Gastroesophageal sphincter (tissue), 4 donors: ENCODE results near the gene ZNF273. TPM values are rescaled to one million over a fixed set of nuclear protein-coding genes. Genes with fewer than 3 reads are reported as not detected.
A peak's percentile ranks its signal among the peaks of the same experiment; 100 is the strongest.
"Not testable (repeated sequence)": the region's sequence is repeated elsewhere in the genome, so short reads cannot be mapped to it uniquely, and the experiment has no call there.

Experiments
- ATAC-seq: fragments of 150-250 bp; one replicate; pipeline ENCODE4 v1.9.1; 2016; ENCODE audit warnings: mild to moderate bottlenecking, moderate library complexity
- H3K27ac ChIP-seq, 4 donors: fragments of 200-600 bp; sonication (generic) in 3 of 4; 1 replicate in 3 of 4; 2 replicates in 1 of 4; pipeline ENCODE4 v1.5.1; 2016 to 2019
- H3K27me3 ChIP-seq: fragments of 200-600 bp; sonication (generic); one replicate; pipeline ENCODE4 v1.5.1; 2019
- H3K36me3 ChIP-seq, 2 donors: fragments of 200-600 bp; sonication (generic); one replicate each; pipeline ENCODE4 v1.5.1; 2019; ENCODE audit warnings: control low read depth in 1 of 2
- H3K4me1 ChIP-seq, 3 donors: fragments of 200-600 bp; sonication (generic); 1 replicate in 2 of 3; 2 replicates in 1 of 3; pipeline ENCODE4 v1.5.1; 2016 to 2019; ENCODE audit warnings: control low read depth in 2 of 3
- H3K4me3 ChIP-seq, 2 donors: fragments of 200-600 bp; sonication (generic); one replicate each; pipeline ENCODE4 v1.5.1; 2019; ENCODE audit warnings: mild to moderate bottlenecking in 1 of 2, moderate library complexity in 1 of 2
- H3K9me3 ChIP-seq, 3 donors: fragments of 200-600 bp; sonication (generic); one replicate each; pipeline ENCODE4 v1.5.1; 2017 to 2019; ENCODE audit warnings: control low read depth in 2 of 3
- EP300 ChIP-seq: sonication (generic); formaldehyde crosslinking; IDR thresholded peaks from one replicate; pipeline ENCODE4 v1.6.1; 2017; ENCODE audit warnings: antibody characterized with exemption, mild to moderate bottlenecking
- POLR2A ChIP-seq, 2 donors: fragments of 450-650 bp; IDR thresholded peaks; one replicate each; pipeline ENCODE4 v1.6.1; 2017; ENCODE audit warnings: antibody characterized with exemption in 2 of 2, mild to moderate bottlenecking in 2 of 2, moderate library complexity in 1 of 2
- POLR2AphosphoS5 ChIP-seq: sonication (generic); formaldehyde crosslinking; IDR thresholded peaks from one replicate; pipeline ENCODE4 v1.6.1; 2017; ENCODE audit warnings: antibody characterized with exemption
- WGBS, 2 donors: methylation state at CpG; one replicate each; pipeline ENCODE4 v1.1.5; 2018; ENCODE audit warnings: low coverage in 1 of 2; 5-methylcytosine and 5-hydroxymethylcytosine counted together
- total RNA-seq, 4 donors: library from RNA; depleted of rRNA; stranded (reverse); fragments of >200 nt; gene quantifications; one replicate each; pipeline ENCODE4 v1.1.0, GENCODE V29; 2016
- TF ChIP-seq, protein P1 (sequence below), 4 experiments: fragments of 200-600 bp in 2 of 4; fragments of 450-650 bp in 2 of 4; sonication (generic) in 1 of 4; IDR thresholded peaks; one replicate each; pipeline ENCODE4 v1.5.1; 2017 to 2019; ENCODE audit warnings: antibody characterized with exemption in 4 of 4, mild to moderate bottlenecking in 2 of 4, moderate library complexity in 2 of 4

ZNF273 gene
- total RNA-seq, 4 donors from 2014 or later = 3.0 to 7.8 (median 4.1) TPM

DNA sequence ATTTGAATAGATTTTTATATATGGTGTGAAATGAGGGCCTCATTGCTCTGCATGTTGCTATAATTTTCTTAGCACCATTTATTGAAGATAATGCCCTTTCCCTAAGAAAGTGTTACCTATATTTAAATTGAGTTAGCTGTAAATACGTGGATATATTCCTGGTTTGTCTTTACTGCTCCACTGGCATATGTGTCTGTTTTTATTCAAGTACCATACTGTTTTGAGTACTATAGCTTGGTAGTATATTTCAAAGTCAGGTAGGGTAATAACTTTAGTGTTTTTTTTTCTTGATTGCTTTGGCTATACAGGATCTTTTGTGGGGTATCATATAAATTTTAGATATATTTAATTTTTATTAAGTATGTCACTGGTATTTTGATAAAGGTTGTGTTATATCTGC, 31.4 kb downstream of the ZNF273 start:
- WGBS, 2 donors = 89 to 94% methylated on average over 1 of the region's 1 CpG
- no peaks in the 10 kb centered on the region for H3K36me3 ChIP-seq
- no peak for ATAC-seq
- no peaks in the 10 kb centered on the region for H3K27me3 ChIP-seq
- peaks cover 0 to 11% (median 0%) of the 10 kb centered on the region in 3 donors for H3K9me3 ChIP-seq
- no peak overlapping the region for H3K27ac ChIP-seq
- H3K4me1 ChIP-seq = no peaks in the 10 kb centered on the region
- no peak overlapping the region for H3K4me3 ChIP-seq
- TF ChIP-seq POLR2AphosphoS5 (no peak), EP300 (no peak), POLR2A (IDR thresholded peaks at IDR 0.05) (no peak)
- TF ChIP-seq, protein P1, sequence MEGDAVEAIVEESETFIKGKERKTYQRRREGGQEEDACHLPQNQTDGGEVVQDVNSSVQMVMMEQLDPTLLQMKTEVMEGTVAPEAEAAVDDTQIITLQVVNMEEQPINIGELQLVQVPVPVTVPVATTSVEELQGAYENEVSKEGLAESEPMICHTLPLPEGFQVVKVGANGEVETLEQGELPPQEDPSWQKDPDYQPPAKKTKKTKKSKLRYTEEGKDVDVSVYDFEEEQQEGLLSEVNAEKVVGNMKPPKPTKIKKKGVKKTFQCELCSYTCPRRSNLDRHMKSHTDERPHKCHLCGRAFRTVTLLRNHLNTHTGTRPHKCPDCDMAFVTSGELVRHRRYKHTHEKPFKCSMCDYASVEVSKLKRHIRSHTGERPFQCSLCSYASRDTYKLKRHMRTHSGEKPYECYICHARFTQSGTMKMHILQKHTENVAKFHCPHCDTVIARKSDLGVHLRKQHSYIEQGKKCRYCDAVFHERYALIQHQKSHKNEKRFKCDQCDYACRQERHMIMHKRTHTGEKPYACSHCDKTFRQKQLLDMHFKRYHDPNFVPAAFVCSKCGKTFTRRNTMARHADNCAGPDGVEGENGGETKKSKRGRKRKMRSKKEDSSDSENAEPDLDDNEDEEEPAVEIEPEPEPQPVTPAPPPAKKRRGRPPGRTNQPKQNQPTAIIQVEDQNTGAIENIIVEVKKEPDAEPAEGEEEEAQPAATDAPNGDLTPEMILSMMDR (IDR thresholded peaks at IDR 0.05) = no peak

DNA sequence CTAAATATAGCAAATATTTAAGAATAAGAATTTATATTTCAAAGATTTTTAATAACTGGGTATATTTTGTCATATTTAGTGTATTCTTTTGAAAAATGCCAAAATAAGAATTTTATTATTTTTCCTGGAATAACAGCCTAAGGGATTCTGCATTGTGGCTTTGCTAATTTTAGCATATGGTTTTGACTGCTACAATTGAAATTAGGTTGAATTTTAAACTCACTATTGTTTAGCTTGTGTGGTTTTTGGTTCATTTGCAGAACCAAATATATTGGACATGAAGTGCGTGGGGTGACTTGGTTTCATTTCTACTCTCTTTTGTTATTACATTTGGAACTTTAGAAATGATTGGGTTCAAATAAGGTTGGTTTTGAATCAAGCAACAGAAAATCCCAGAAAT, 35.5 kb downstream of the ZNF273 start:
- H3K27me3 ChIP-seq = peaks cover 4% of the 10 kb centered on the region

DNA sequence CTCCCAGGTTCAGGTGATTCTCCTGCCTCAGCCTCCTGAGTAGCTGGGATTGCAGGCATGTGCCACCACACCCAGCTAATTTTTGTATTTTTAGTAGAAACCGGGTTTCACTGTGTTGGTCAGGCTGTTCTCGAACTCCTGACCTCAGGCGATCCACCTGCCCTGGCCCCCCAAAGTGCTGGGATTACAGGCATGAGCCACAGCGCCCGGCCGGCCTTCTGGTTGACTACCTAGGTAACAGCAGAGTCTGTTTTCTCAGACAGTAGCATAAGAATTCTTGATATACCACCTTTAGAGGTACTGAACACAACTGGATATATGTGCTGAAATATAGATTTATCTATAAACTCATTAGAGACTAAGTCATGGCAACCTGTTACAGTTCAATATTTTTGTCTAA, 36.9 kb downstream of the ZNF273 start:
- not testable (repeated sequence) for H3K27ac ChIP-seq, H3K9me3 ChIP-seq, H3K4me3 ChIP-seq, H3K36me3 ChIP-seq, H3K4me1 ChIP-seq, ATAC-seq
- H3K27me3 ChIP-seq = peaks cover 10% of the 10 kb centered on the region
- WGBS, 2 donors = no CpG with 5 or more reads among the region's 6 CpGs

More for the DNA sequence above, 35.5 kb downstream of the ZNF273 start:
- ATAC-seq = no peak
- H3K4me1 ChIP-seq = no peaks in the 10 kb centered on the region
- H3K9me3 ChIP-seq = peaks cover 0 to 11% (median 0%) of the 10 kb centered on the region in 3 donors
- no peak overlapping the region for H3K27ac ChIP-seq
- no peak overlapping the region for H3K4me3 ChIP-seq
- TF ChIP-seq, protein P1 (IDR thresholded peaks at IDR 0.05) = no peak
- TF ChIP-seq POLR2AphosphoS5 (no peak), EP300 (no peak)
- 95 to 100% methylated on average over 1 of the region's 1 CpG for WGBS, 2 donors
- no peaks in the 10 kb centered on the region for H3K36me3 ChIP-seq

- not testable (repeated sequence) for H3K4me3 ChIP-seq, H3K9me3 ChIP-seq, H3K27ac ChIP-seq, H3K36me3 ChIP-seq, ATAC-seq
- WGBS, 2 donors = 74 to 89% methylated on average over 3 of the region's 5 CpGs
- Histone ChIP-seq H3K4me1 (peaks cover 5 to 13% (median 7%) of the 10 kb centered on the region in 3 donors), H3K27me3 (peaks cover 51% of the 10 kb centered on the region)
These were observed 41.8 kb downstream of the ZNF273 start for GRCh38 chr7:64944667-64945502.

DNA sequence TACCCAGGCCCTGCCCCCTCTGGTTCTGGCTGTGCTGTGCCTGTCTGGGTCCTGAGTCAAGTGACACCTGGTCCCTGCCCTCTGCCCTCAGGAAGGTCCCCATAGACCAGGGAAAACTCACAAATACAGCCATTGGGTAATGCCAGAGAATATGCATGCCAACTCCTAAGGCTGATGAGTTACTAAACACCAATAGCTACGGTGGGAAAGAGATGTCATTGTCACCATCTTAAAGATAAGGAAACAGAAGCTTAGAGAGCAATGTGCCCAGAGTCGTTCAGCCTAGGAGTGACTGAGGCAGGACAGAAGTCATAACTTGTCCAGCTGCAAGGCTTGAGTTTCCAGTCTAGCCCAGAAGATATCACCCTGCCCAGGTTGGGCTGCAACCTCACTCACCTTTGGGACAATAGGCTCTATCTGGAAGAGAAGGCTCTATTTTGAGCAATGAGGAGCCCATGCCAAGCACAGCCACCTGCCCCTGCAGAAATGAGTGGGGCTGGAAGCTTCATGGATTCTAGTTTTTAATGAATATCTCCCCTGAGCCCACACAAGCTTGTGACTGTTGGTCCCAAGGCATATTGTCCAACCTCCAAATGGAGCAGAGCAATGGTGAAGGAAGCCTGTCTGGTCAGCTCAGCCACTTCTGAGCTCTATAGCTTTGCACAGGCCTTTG, 42.6 kb downstream of the ZNF273 start:
- Histone ChIP-seq H3K27me3 (peaks cover 51% of the 10 kb centered on the region), H3K27ac (no peak overlapping the region), H3K36me3 (no peaks in the 10 kb centered on the region), H3K9me3 (no peaks in the 10 kb centered on the region), H3K4me3 (no peak overlapping the region), H3K4me1 (peaks cover 5 to 13% (median 7%) of the 10 kb centered on the region in 3 donors)
- TF ChIP-seq POLR2A (IDR thresholded peaks at IDR 0.05) = no peak
- no peak for TF ChIP-seq EP300
- TF ChIP-seq, protein P1 (IDR thresholded peaks at IDR 0.05) = no peak
- ATAC-seq = no peak
- 43% methylated on average over 2 of the region's 2 CpGs; no CpG with 5 or more reads in 1 of the 2 donors for WGBS, 2 donors

- 58% methylated on average over 2 of the region's 5 CpGs; no CpG with 5 or more reads in 1 of the 2 donors for whole genome bisulfite sequencing, 2 donors
- ATAC-seq = peak; percentile 25
- Histone ChIP-seq H3K9me3 (no peaks in the 10 kb centered on the region), H3K4me3 (peak overlapping the region in 1 of 2 donors; percentile 50), H3K27me3 (peaks cover 51% of the 10 kb centered on the region), H3K36me3 (no peaks in the 10 kb centered on the region), H3K4me1 (peaks cover 5 to 13% (median 7%) of the 10 kb centered on the region in 3 donors), H3K27ac (no peak overlapping the region)
- TF ChIP-seq POLR2A (IDR thresholded peaks at IDR 0.05) (no peak), EP300 (no peak), POLR2AphosphoS5 (no peak)
- TF ChIP-seq, protein P1 (IDR thresholded peaks at IDR 0.05) = peak in 1 of 4 experiments; percentile 17
These were observed 43.7 kb downstream of the ZNF273 start for GRCh38 chr7:64946772-64947171.
